Upper lobe of left lung (tissue), 6 donors: ENCODE data around the gene CLTB. TPM values are rescaled to one million over a fixed set of nuclear protein-coding genes. Genes with fewer than 3 reads are reported as not detected.
A peak's percentile ranks its signal among the peaks of the same experiment; 100 is the strongest.

Experiments
- ATAC-seq, 2 donors: fragments of 200-7000 bp; cut with Tn5 transposase; one replicate each; pipeline ENCODE4 v1.9.1; 2022; ENCODE audit warnings: mild to moderate bottlenecking in 2 of 2, moderate library complexity in 2 of 2; ENCODE audit not compliant: low FRiP score in 2 of 2
- DNase-seq, 2 donors: peaks; one replicate each; pipeline ENCODE4 v3.0.0-alpha.2; 2019 to 2020
- H3K27ac ChIP-seq, 4 donors: fragments of 200-600 bp; sonication (generic); one replicate each; pipeline ENCODE4 v1.5.1; 2016 to 2019
- H3K27me3 ChIP-seq, 4 donors: fragments of 200-600 bp; sonication (generic); one replicate each; pipeline ENCODE4 v1.5.1; 2017 to 2019
- H3K36me3 ChIP-seq, 4 donors: fragments of 200-600 bp; sonication (generic); one replicate each; pipeline ENCODE4 v1.5.1; 2016 to 2019
- H3K4me1 ChIP-seq, 4 donors: fragments of 200-600 bp; sonication (generic); one replicate each; pipeline ENCODE4 v1.5.1; 2018 to 2019
- H3K4me3 ChIP-seq, 4 donors: fragments of 200-600 bp; sonication (generic); one replicate each; pipeline ENCODE4 v1.5.1; 2017 to 2019; ENCODE audit warnings: mild to moderate bottlenecking in 2 of 4, moderate library complexity in 1 of 4
- H3K9me3 ChIP-seq, 4 donors: fragments of 200-600 bp; sonication (generic); one replicate each; pipeline ENCODE4 v1.5.1; 2018 to 2019
- CTCF ChIP-seq, 6 experiments: fragments of 450-650 bp in 4 of 6; fragments of 200-600 bp in 2 of 6; sonication (generic) in 2 of 6; IDR thresholded peaks; one replicate each; pipeline ENCODE4 v1.5.1; 2016 to 2019; ENCODE audit warnings: antibody characterized with exemption in 6 of 6
- EP300 ChIP-seq, 4 donors: sonication (generic); formaldehyde crosslinking; IDR thresholded peaks; one replicate each; pipeline ENCODE4 v1.5.1; 2017; ENCODE audit warnings: antibody characterized with exemption in 4 of 4, control low read depth in 2 of 4
- POLR2A ChIP-seq, 4 donors: fragments of 450-650 bp; IDR thresholded peaks; one replicate each; pipeline ENCODE4 v1.5.1; 2016 to 2017; ENCODE audit warnings: antibody characterized with exemption in 4 of 4, mild to moderate bottlenecking in 2 of 4
- POLR2AphosphoS5 ChIP-seq, 2 donors: sonication (generic); formaldehyde crosslinking; IDR thresholded peaks; one replicate each; pipeline ENCODE4 v1.5.1; 2017; ENCODE audit warnings: antibody characterized with exemption in 2 of 2
- WGBS, 2 donors: methylation state at CpG; one replicate each; pipeline ENCODE4 v1.1.5; 2017 to 2018; 5-methylcytosine and 5-hydroxymethylcytosine counted together
- total RNA-seq, 6 donors: library from RNA; depleted of rRNA in 4 of 6; stranded (reverse); fragments of >200 nt in 4 of 6; gene quantifications; one replicate each; pipeline versions ENCODE4 v1.1.0 to v1.2.1, GENCODE V29; 2016 to 2021
- donor health status: DM: no; HTN: no; CAD: no; lungs with moderate emphysema.
- donor health status: DM: no; HTN: yes; CAD: no; lungs with severe emphysema.

Gene CLTB
- total RNA-seq, 6 donors from 2014 or later: 54.5 to 187 (median 109) TPM

DNA sequence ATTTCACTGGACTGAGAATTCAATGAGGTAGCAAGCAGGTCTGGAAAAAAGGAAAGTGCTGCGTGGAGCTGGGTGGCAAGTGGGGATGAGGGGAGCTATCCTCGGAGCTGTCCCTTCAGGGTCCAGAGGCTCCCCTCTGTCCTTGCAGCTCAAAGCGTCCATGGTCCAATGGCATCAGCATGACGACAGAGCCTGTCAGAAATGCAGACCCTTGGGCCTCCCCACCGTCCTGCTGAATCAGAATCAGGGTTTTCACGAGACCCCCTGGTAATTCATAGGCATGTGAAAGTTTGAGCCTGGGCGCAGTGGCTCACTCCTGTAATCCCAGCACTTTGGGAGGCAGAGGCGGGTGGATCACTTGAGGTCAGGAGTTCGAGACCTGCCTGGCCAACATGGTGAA lies 22.2 kb downstream of the CLTB start:
- peaks cover 5 to 15% (median 9%) of the 10 kb centered on the region in 4 donors for H3K4me1 ChIP-seq
- no peaks in the 10 kb centered on the region for H3K9me3 ChIP-seq
- H3K36me3 ChIP-seq: peaks cover 0 to 72% (median 39%) of the 10 kb centered on the region in 4 donors
- 90 to 94% methylated on average over 6 to 9 of the region's 9 CpGs for WGBS, 2 donors
- no peak for TF ChIP-seq POLR2A (IDR thresholded peaks at IDR 0.05)
- TF ChIP-seq CTCF (IDR thresholded peaks at IDR 0.05): no peak
- TF ChIP-seq POLR2AphosphoS5 (IDR thresholded peaks at IDR 0.05): no peak
- TF ChIP-seq EP300 (IDR thresholded peaks at IDR 0.05): no peak
- H3K4me3 ChIP-seq: no peak overlapping the region
- no peaks in the 10 kb centered on the region for H3K27me3 ChIP-seq
- H3K27ac ChIP-seq: no peak overlapping the region
- no peak for DNase-seq
- ATAC-seq: no peak

DNA sequence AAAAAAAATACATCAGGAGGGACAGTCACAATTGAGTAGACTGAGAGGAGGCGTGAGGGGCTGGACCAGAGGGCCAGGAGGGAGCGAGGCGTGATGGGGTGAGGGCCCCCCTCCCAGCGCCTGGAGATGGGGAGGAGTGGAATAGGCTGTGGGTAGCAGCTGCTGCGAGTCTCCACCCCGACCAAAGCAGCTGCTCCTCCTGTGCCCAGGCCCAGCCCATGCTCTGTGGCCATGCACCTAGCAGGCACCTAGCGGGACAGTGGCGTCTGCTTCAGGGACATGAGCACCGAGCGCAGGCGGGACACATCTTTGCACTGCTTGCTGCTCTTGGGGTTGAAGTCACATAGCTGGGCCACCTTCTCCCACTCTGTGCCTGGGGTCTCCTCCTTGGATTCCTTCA lies 23.8 kb downstream of the CLTB start:
- 94 to 98% methylated on average over 6 to 11 of the region's 11 CpGs for WGBS, 2 donors
- Histone ChIP-seq H3K4me1 (peaks cover 7 to 23% (median 13%) of the 10 kb centered on the region in 4 donors), H3K36me3 (peaks cover 0 to 61% (median 36%) of the 10 kb centered on the region in 4 donors), H3K9me3 (no peaks in the 10 kb centered on the region), H3K27ac (no peak overlapping the region), H3K4me3 (no peak overlapping the region), H3K27me3 (no peaks in the 10 kb centered on the region)
- no peak for TF ChIP-seq CTCF (IDR thresholded peaks at IDR 0.05)
- TF ChIP-seq POLR2AphosphoS5 (IDR thresholded peaks at IDR 0.05): no peak
- no peak for TF ChIP-seq POLR2A (IDR thresholded peaks at IDR 0.05)
- no peak for TF ChIP-seq EP300 (IDR thresholded peaks at IDR 0.05)
- no peak for ATAC-seq
- DNase-seq: peak in 1 of 2 donors; percentile 70

DNA sequence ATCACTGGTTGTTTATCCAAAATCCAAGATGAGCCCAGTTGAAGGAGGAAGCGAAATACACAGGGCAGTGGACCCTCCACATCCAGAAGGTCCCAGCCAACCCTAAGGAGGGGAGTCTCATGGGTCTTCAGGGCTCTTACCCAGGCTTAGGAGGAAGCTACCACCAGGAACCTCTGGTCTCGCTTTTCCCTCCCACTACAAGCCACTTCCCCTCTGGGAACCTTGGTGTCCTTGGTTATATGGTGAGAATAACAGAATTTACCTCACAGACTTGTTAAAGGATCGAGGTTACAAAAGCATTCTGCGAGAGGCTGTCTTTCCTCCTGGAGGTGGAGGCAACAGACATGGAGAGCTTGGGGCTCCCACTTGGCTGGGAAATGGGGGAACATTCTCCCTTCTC lies 24.3 kb downstream of the CLTB start:
- DNase-seq: no peak

GRCh38 chr5:176391479-176391878 lies 24.9 kb downstream of the CLTB start:
- Histone ChIP-seq H3K4me1 (peaks cover 15 to 34% (median 20%) of the 10 kb centered on the region in 4 donors), H3K27ac (no peak overlapping the region), H3K9me3 (no peaks in the 10 kb centered on the region), H3K36me3 (peaks cover 0 to 52% (median 33%) of the 10 kb centered on the region in 4 donors), H3K27me3 (no peaks in the 10 kb centered on the region), H3K4me3 (no peak overlapping the region)
- TF ChIP-seq POLR2AphosphoS5 (IDR thresholded peaks at IDR 0.05) (no peak), CTCF (IDR thresholded peaks at IDR 0.05) (no peak), POLR2A (IDR thresholded peaks at IDR 0.05) (no peak), EP300 (IDR thresholded peaks at IDR 0.05) (no peak)
- DNase-seq: no peak
- WGBS, 2 donors: 97 to 98% methylated on average over 4 of the region's 4 CpGs
- no peak for ATAC-seq

More for the DNA sequence above, 24.3 kb downstream of the CLTB start:
- no peak for ATAC-seq
- WGBS, 2 donors: 68 to 74% methylated on average over 4 of the region's 4 CpGs
- H3K4me1 ChIP-seq: peaks cover 12 to 28% (median 18%) of the 10 kb centered on the region in 4 donors
- no peak overlapping the region for H3K27ac ChIP-seq
- no peaks in the 10 kb centered on the region for H3K9me3 ChIP-seq
- no peak overlapping the region for H3K4me3 ChIP-seq
- no peaks in the 10 kb centered on the region for H3K27me3 ChIP-seq
- TF ChIP-seq EP300 (IDR thresholded peaks at IDR 0.05): no peak
- TF ChIP-seq CTCF (IDR thresholded peaks at IDR 0.05): no peak
- no peak for TF ChIP-seq POLR2A (IDR thresholded peaks at IDR 0.05)
- no peak for TF ChIP-seq POLR2AphosphoS5 (IDR thresholded peaks at IDR 0.05)
- H3K36me3 ChIP-seq: peaks cover 0 to 58% (median 35%) of the 10 kb centered on the region in 4 donors
